HepG2 (cell line): ENCODE results near the gene ENTPD6. TPM values are rescaled to one million over a fixed set of nuclear protein-coding genes. Genes with fewer than 3 reads are reported as not detected.

ENCODE experiments used
- ATAC-seq: fragments of 200-7000 bp; cut with Tn5 transposase; 3 replicates; pipeline ENCODE4 v1.9.1; 2020; ENCODE audit warnings: mild to moderate bottlenecking, moderate library complexity
- BruUV-seq: library from RNA; stranded (reverse); fragments of 400-500 nt; replicated peaks from 2 replicates; lab custom pipeline; 2021; lab: Mats Ljungman, UMichigan
- CTCF ChIA-PET: fragments of 300-600 bp; formaldehyde crosslinking; extraction: SDS; loops from one replicate; lab custom pipeline; 2021; ENCODE audit warnings: low total read pairs, inconsistent platforms, low intra/inter-chr PET ratio; lab: Yijun Ruan, JAX
- POLR2A ChIA-PET: fragments of 350-600 bp; sonication (Branson Sonifier 250); formaldehyde crosslinking; loops from one replicate; lab custom pipeline; 2020; ENCODE audit warnings: antibody characterized with exemption, inconsistent platforms; lab: Yijun Ruan, JAX
- DNase-seq: peaks from one replicate; pipeline ENCODE4 v3.0.0-alpha.2; 2015; ENCODE audit warnings: low spot score
- FAIRE-seq: peaks from 3 replicates; lab custom pipeline; 2011; peaks lifted over from hg19 to GRCh38; lab: Jason Lieb, UNC
- H2AFZ ChIP-seq: one replicate; pipeline ENCODE4 v1.6.1; 2011; ENCODE audit warnings: low read length, inconsistent platforms
- H3K27ac ChIP-seq: fragments of 300-600 bp; 3 replicates; pipeline ENCODE4 v1.8.0; 2011; ENCODE audit warnings: mixed run types, mild to moderate bottlenecking, mixed read lengths, low read length, inconsistent platforms; ENCODE audit not compliant: insufficient read depth; ENCODE audit errors: extremely low read length
- H3K27me3 ChIP-seq, 2 experiments: fragments of 200-600 bp in 1 of 2; 2 replicates in 1 of 2; 3 replicates in 1 of 2; pipeline versions ENCODE4 v1.6.0 to v1.8.0; 2011; ENCODE audit warnings: low read length in 2 of 2, mild to moderate bottlenecking in 2 of 2, moderate library complexity in 2 of 2, inconsistent platforms in 1 of 2; ENCODE audit not compliant: insufficient read depth in 2 of 2, control insufficient read depth in 1 of 2
- H3K36me3 ChIP-seq, 2 experiments: fragments of 200-600 bp in 1 of 2; replicated peaks in 1 of 2; 2 replicates in 1 of 2; 3 replicates in 1 of 2; pipeline versions ENCODE4 v1.5.1 to v1.8.0; 2011; ENCODE audit warnings: low read length in 2 of 2, inconsistent platforms in 1 of 2; ENCODE audit not compliant: insufficient read depth in 2 of 2, control insufficient read depth in 1 of 2
- H3K4me1 ChIP-seq: 2 replicates; pipeline ENCODE4 v1.5.1; 2012; ENCODE audit warnings: low read length, inconsistent platforms; ENCODE audit not compliant: insufficient read depth
- H3K4me2 ChIP-seq: 2 replicates; pipeline ENCODE4 v1.6.0; 2011; ENCODE audit warnings: low read depth, low read length, inconsistent platforms
- H3K4me3 ChIP-seq, 3 experiments: fragments of 200-600 bp in 1 of 3; sonication (generic), shearing (Covaris generic) in 1 of 3; replicated peaks in 1 of 3; 2 replicates each; pipeline ENCODE4 v1.5.1; 2011 to 2016; ENCODE audit warnings: low read length in 3 of 3, inconsistent platforms in 2 of 3, low read depth in 2 of 3, mild to moderate bottlenecking in 2 of 3, control low read depth in 1 of 3, mixed read lengths in 1 of 3; ENCODE audit not compliant: insufficient read depth in 1 of 3
- H3K79me2 ChIP-seq: one replicate; pipeline ENCODE4 v1.6.1; 2011; ENCODE audit warnings: low read length, inconsistent platforms; ENCODE audit not compliant: insufficient read depth
- H3K9ac ChIP-seq: 2 replicates; pipeline ENCODE4 v1.6.0; 2011; ENCODE audit warnings: mild to moderate bottlenecking, low read depth, low read length, inconsistent platforms; ENCODE audit not compliant: insufficient read depth
- H3K9me3 ChIP-seq: 2 replicates; pipeline ENCODE4 v1.5.1; 2012; ENCODE audit warnings: mild to moderate bottlenecking, low read length
- H4K20me1 ChIP-seq: 2 replicates; pipeline ENCODE4 v1.6.0; 2011; ENCODE audit warnings: inconsistent platforms, mild to moderate bottlenecking, low read length, moderate library complexity; ENCODE audit not compliant: insufficient read depth
- ARNT2 ChIP-seq: sonication (generic); formaldehyde crosslinking; IDR thresholded peaks from 2 replicates; pipeline ENCODE4 v1.8.0; 2022; ENCODE audit warnings: mild to moderate bottlenecking, low read depth, missing genetic modification reagents, moderate library complexity
- DNMT1 ChIP-seq: sonication (generic); formaldehyde crosslinking; IDR thresholded peaks from 2 replicates; pipeline ENCODE4 v1.5.1; 2020; ENCODE audit warnings: mild to moderate bottlenecking, missing genetic modification reagents
- HNRNPK ChIP-seq: fragments of 200-400 bp; formaldehyde crosslinking; IDR thresholded peaks from 2 replicates; pipeline ENCODE4 v1.6.1; 2018; ENCODE audit warnings: low read length, low read depth, moderate library complexity, mild to moderate bottlenecking; ENCODE audit not compliant: poor library complexity, severe bottlenecking
- JUNB ChIP-seq: sonication (generic); formaldehyde crosslinking; IDR thresholded peaks from 2 replicates; pipeline ENCODE4 v1.8.0; 2022; ENCODE audit warnings: missing genetic modification reagents, mild to moderate bottlenecking, borderline replicate concordance
- MIER3 ChIP-seq: IDR thresholded peaks from 2 replicates; pipeline ENCODE4 v1.6.1; 2016; ENCODE audit warnings: missing compliant biosample characterization, borderline replicate concordance
- SRF ChIP-seq: IDR thresholded peaks from 2 replicates; pipeline ENCODE4 v1.6.1; 2011; ENCODE audit warnings: mild to moderate bottlenecking, low read depth, low read length, moderate library complexity
- STAG1 ChIP-seq: sonication (generic); formaldehyde crosslinking; IDR thresholded peaks from 2 replicates; pipeline ENCODE4 v1.4.0; 2020; ENCODE audit warnings: missing genetic modification reagents
- U2AF2 ChIP-seq: fragments of 200-400 bp; formaldehyde crosslinking; IDR thresholded peaks from 2 replicates; pipeline ENCODE4 v1.6.1; 2017; ENCODE audit warnings: low read depth, mild to moderate bottlenecking, low read length
- ZBTB7A ChIP-seq: sonication (generic); formaldehyde crosslinking; IDR thresholded peaks from 2 replicates; pipeline ENCODE4 v1.8.0; 2022; ENCODE audit warnings: mild to moderate bottlenecking, missing genetic modification reagents
- ZFP36 ChIP-seq: fragments of 150-350 bp; IDR thresholded peaks from 2 replicates; pipeline ENCODE4 v1.6.1; 2018; ENCODE audit warnings: borderline replicate concordance, low read length, low read depth; ENCODE audit not compliant: partially characterized antibody
- ZIK1 ChIP-seq: sonication (generic); formaldehyde crosslinking; IDR thresholded peaks from 2 replicates; pipeline ENCODE4 v1.5.0; 2020; ENCODE audit warnings: mild to moderate bottlenecking, low read depth, missing genetic modification reagents, borderline replicate concordance
- ZNF160 ChIP-seq: sonication (generic); formaldehyde crosslinking; IDR thresholded peaks from 2 replicates; pipeline ENCODE4 v1.8.0; 2022; ENCODE audit warnings: mild to moderate bottlenecking, inconsistent platforms, missing genetic modification reagents
- ZNF234 ChIP-seq: sonication (generic); formaldehyde crosslinking; conservative IDR thresholded peaks from 2 replicates; pipeline ENCODE4 v1.5.1; 2020; ENCODE audit warnings: mild to moderate bottlenecking, missing genetic modification reagents
- ZNF296 ChIP-seq: sonication (generic); formaldehyde crosslinking; conservative IDR thresholded peaks from 2 replicates; pipeline ENCODE4 v1.5.0; 2020; ENCODE audit warnings: mild to moderate bottlenecking, missing genetic modification reagents
- ZNF564 ChIP-seq: sonication (generic); formaldehyde crosslinking; IDR thresholded peaks from 2 replicates; pipeline ENCODE4 v1.8.1; 2023; ENCODE audit warnings: mild to moderate bottlenecking, missing genetic modification reagents
- WGBS: methylation state at CpG from one replicate; pipeline ENCODE4 v1.1.6; 2017; ENCODE audit warnings: low lambda C conversion rate; 5-methylcytosine and 5-hydroxymethylcytosine counted together
- in situ Hi-C: cut with HindIII; loops from 2 replicates; pipeline ENCODE4 v1.10.0; 2017; ENCODE audit warnings: low pct_unique_long_range_greater_than_20kb; ENCODE audit not compliant: extremely low pct_ligation_motif_present
- intact Hi-C: fragments of 100-400 bp; cut with micrococcal nuclease; formaldehyde crosslinking; loops from one replicate; pipeline ENCODE4 v1.10.0; 2022; ENCODE audit not compliant: unreplicated experiment
- polyA plus RNA-seq, 8 experiments: library from polyadenylated mRNA; depleted of rRNA in 3 of 8; stranded (reverse) in 7 of 8; unstranded in 1 of 8; fragments of >200 nt; fragmentation: Illumina TruSeq in 4 of 8; extraction: Trizol in 4 of 8; gene quantifications; 2 replicates each; pipeline versions ENCODE4 v1.2.1 to v1.2.3, GENCODE V29; 2011 to 2016; ENCODE audit warnings: low read depth in 4 of 8, missing spikeins in 1 of 8, mixed read lengths in 1 of 8; ENCODE audit not compliant: insufficient read depth in 1 of 8
- total RNA-seq, 5 experiments: library from RNA; depleted of rRNA; stranded (reverse); fragments of >200 nt; fragmentation: Illumina TruSeq; extraction: Trizol; gene quantifications; 2 replicates each; pipeline ENCODE4 v1.2.3, GENCODE V29; 2016; ENCODE audit warnings: low read depth in 1 of 5
- TF ChIP-seq, protein P1 (sequence below): sonication (generic); formaldehyde crosslinking; IDR thresholded peaks from 2 replicates; pipeline ENCODE4 v1.5.0; 2020; ENCODE audit warnings: missing genetic modification reagents
- TF ChIP-seq, protein P2 (sequence below): sonication (generic); formaldehyde crosslinking; conservative IDR thresholded peaks from 2 replicates; pipeline ENCODE4 v1.4.0; 2020; ENCODE audit warnings: missing genetic modification reagents

ENTPD6 gene
- total and polyA plus RNA-seq, 2 of the 13 experiments (the other 11 are each of a cell fraction or from before 2014, with no cell fraction given), result 164 to 172 TPM

DNA sequence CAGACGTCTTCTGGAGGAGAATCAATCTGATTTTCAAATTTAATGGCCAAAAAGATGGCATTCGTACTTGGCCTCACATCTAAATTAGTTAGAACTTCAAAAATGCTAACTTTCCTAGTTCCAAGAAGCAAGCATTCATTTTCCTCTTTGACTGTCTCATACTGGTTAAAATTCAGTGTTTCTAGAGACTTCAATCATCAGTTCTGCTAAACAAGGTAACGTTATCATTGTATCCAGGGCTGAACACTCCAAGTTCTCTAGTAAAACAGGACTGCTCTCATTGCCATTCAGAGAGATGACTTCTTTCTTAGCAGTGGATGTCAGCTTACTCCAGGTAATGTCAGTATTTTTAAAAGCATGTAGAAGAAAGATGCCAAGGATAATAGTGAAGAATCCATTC lies 34.6 kb upstream of the ENTPD6 start:
- TF ChIP-seq ZNF234 (no peak), ZNF160 (no peak), STAG1 (CRISPR knock-in tag) (no peak), ZNF296 (CRISPR knock-in tag) (no peak), ZBTB7A (CRISPR knock-in tag) (no peak), ZFP36 (no peak), HNRNPK (no peak), ARNT2 (CRISPR knock-in tag) (no peak), ZIK1 (CRISPR knock-in tag) (no peak), U2AF2 (no peak), MIER3 (CRISPR knock-in tag) (no peak), SRF (no peak), JUNB (CRISPR knock-in tag) (no peak), DNMT1 (CRISPR knock-in tag) (no peak), ZNF564 (CRISPR knock-in tag) (no peak)
- TF ChIP-seq, protein P1, sequence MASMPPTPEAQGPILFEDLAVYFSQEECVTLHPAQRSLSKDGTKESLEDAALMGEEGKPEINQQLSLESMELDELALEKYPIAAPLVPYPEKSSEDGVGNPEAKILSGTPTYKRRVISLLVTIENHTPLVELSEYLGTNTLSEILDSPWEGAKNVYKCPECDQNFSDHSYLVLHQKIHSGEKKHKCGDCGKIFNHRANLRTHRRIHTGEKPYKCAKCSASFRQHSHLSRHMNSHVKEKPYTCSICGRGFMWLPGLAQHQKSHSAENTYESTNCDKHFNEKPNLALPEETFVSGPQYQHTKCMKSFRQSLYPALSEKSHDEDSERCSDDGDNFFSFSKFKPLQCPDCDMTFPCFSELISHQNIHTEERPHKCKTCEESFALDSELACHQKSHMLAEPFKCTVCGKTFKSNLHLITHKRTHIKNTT (CRISPR knock-in tag), result no peak
- TF ChIP-seq, protein P2, sequence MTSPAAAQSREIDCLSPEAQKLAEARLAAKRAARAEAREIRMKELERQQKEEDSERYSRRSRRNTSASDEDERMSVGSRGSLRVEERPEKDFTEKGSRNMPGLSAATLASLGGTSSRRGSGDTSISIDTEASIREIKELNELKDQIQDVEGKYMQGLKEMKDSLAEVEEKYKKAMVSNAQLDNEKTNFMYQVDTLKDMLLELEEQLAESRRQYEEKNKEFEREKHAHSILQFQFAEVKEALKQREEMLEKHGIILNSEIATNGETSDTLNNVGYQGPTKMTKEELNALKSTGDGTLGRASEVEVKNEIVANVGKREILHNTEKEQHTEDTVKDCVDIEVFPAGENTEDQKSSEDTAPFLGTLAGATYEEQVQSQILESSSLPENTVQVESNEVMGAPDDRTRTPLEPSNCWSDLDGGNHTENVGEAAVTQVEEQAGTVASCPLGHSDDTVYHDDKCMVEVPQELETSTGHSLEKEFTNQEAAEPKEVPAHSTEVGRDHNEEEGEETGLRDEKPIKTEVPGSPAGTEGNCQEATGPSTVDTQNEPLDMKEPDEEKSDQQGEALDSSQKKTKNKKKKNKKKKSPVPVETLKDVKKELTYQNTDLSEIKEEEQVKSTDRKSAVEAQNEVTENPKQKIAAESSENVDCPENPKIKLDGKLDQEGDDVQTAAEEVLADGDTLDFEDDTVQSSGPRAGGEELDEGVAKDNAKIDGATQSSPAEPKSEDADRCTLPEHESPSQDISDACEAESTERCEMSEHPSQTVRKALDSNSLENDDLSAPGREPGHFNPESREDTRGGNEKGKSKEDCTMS (CRISPR knock-in tag), result no peak
- Histone ChIP-seq H3K79me2 (no peaks in the 10 kb centered on the region), H3K9ac (no peak overlapping the region), H3K36me3 (no peaks in the 10 kb centered on the region), H2AFZ (no peak overlapping the region), H3K27me3 (no peaks in the 10 kb centered on the region; a peak in 1 of 5 replicates), H3K27ac (no peak overlapping the region), H3K9me3 (peaks cover 16% of the 10 kb centered on the region), H4K20me1 (no peaks in the 10 kb centered on the region), H3K4me3 (no peak overlapping the region), H3K4me2 (no peak overlapping the region), H3K4me1 (peaks cover 8% of the 10 kb centered on the region)
- 2% methylated on average over 3 of the region's 3 CpGs for WGBS
- ChIA-PET POLR2A (no interaction called here), CTCF (no interaction called here)
- ATAC-seq (no peak), DNase-seq (no peak), FAIRE-seq (no peak)
- in situ Hi-C loops (no loop called here), intact Hi-C loops (no loop called here)
- BruUV-seq, result no TSS peak
